Measurements from ENCODE around the gene AFAP1L1.
"Not testable (repeated sequence)": the region's sequence is repeated elsewhere in the genome, so short reads cannot be mapped to it uniquely, and the experiment has no call there.

AFAP1L1 gene

DNA sequence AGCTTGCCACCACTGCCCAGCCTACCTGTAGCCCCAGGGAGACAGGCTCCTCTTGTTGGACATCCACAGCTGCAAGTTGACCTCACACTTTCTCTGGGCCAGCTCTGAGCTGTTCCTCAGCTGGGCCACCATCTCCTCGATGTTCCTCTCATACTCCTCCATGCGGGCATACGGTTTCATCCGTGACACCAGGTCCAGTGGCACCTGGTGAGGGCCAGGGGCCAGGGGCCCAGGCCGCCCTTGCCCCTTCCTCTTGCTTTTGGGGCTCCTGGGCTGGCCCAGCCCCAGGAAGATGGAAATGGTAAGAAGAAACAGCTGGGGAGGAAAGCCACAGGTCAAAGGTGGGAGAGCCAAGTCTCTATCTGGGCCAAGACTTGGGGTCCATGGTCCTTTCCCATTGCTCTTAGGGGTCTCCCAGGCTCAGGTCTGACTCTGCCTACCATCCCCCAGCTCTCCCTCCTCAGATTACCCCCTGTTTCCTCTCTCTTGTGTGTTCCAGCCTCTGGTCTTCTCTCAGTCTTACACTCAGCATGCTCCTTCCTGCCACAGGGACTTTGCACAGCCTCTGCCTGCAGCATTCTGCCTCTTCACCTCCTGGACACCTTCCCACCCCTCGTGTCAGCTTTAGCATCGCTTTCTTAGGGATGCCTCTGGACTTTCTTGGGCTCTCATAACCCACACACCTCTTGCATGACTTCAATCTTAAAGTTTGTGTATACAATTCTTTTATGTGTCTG, 105.2 kb downstream of the AFAP1L1 start:
- DNase-seq = no peak

GRCh38 chr5:149378241-149378820, 106.7 kb downstream of the AFAP1L1 start:
- no peak for DNase-seq

DNA sequence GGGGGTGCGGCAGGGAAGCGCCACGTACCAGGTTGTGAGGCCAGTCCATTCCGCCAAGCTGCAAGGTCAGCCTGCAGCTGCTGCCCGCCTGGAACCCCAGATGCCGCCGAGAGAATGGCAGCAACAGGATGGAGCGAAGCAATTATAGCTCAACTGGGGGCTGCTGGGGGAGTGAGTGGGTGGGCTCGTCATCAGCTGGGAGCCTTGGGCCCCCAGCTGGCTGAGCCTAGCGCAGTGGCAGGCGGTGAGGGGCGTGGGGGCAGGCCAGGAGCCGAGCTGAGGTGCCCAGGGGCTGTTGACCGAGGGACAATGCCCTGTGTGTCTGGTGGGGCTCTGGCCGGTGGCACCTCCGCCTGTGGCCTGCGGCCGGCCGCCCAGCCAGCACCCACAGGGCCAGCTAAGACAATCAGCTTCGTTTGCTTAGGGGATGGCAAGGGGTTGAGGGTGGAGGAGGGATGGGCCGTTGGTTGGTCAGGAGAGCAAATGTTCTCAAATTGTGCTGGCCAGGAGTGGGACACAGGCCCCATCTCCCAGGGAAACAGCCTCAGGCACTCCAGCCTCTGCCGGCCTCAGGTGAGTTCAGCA, 107.6 kb downstream of the AFAP1L1 start, which contains the start of gene IL17B:
Gene IL17B, minus strand, starts transcription at position 116 of the 585 bp plus-strand sequence. Its CDS starts 67 bp downstream, at position 49.
- DNase-seq = no peak

GRCh38 chr5:149379818-149380374, 108.2 kb downstream of the AFAP1L1 start:
- no peak for DNase-seq

GRCh38 chr5:149380466-149381121, 108.9 kb downstream of the AFAP1L1 start:
- DNase-seq = no peak

DNA sequence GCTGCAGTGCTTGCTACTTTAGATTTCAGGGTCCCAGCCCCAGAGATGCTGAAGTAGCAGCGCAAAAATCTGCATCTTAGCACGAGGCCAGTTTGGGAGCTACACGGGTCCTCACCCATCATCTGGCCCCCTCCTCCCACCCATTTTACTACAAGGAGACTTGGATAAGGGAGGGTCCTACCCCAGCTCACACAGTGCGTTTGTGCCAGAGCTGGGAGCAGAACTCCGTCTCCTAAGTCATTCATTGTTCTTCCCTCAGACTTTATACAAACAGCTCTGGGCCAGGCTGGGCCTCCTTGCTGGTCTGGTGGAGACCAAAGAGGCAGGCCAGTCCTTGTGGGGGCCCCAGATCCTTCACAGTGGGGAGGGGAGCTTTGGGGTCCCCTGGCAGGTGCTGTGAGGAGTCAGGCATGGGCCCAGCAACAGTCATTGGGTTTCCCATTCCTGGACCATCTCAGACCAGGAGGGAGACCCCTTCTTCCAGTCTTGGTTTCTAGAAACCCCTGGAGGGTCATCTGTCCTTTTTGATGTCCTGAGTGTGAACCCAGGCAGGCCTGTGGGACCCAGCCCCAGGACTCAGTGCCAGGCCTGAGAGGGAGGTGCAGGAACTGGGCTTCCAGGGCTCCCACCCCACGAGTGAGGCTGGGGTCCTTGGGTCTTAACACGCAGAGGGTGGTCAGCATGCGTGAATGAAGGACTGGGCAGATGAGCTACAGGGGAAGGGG, 109.8 kb downstream of the AFAP1L1 start:
- no peak for DNase-seq

GRCh38 chr5:149381986-149382338, 110.3 kb downstream of the AFAP1L1 start:
- peak; percentile 73 for DNase-seq

- no peak for DNase-seq
Measured at GRCh38 chr5:149382517-149383220, 111.0 kb downstream of the AFAP1L1 start.

DNA sequence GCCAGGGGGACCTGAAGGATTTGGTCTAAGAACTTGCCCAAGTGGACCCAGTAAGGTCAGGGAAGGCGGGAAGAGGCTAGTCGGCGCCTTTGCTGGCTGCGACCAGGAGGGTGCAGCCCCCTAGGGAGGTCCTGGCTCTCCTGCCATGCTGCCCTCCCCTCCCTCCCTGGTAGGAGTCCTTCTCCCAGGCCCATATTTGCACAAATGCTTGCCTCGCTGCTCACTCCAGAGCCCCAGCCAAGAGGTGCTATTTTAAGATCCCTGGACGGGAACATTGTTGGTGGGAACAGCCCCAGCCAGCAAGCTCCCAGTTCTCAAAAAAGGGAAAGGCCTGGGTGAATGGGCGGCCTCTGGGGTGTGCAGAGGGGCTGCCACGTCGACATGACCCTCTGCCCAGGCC, 111.7 kb downstream of the AFAP1L1 start:
- peak; percentile 15 for DNase-seq

- DNase-seq = no peak
Measured at GRCh38 chr5:149386166-149386565, 114.5 kb downstream of the AFAP1L1 start.

DNA sequence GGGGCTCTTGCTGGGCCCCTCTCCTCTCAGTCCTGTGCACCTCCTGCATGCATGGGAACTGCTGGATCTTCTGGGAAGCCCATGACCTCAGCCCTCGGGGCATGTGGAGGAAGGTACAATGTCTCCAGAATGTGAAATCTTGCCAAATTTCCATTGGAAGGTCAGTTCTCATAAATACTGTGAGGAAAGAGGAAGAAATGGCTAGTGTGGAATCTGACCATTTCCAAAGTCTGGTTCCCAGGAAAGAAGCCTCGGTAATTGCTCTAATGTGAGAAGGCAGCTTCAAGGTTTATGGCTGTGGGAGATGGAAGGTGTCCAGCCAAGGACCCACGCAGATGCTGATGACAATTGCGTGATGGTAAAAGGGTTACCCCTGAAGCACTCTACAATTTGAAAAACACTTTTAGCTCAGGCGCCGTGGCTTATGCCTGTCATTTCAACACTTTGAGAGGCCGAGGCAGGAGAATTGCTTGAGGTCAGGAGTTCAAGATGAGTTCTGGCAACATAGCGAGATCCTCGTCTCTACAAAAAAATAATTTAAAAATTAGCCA, 115.5 kb downstream of the AFAP1L1 start:
- DNase-seq = peak; percentile 69

DNA sequence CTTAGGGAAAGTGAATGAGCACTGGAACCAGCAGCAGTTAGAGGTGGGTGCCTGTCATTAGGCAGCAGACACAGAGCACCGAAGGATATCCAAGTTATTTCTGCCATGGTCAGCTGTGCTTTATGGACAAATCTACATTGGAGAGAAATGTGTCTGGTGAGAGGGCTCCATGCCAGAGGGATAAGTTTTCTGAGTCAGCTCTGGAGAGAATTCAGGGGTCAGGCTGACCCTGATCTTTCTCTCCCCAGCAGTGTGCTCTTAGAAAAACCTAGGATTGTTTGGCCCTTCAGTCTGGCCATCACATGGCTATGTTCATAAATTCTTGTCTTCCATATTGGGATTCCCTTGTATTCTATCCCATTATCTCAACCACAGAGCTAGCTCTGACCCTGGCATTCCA, 116.3 kb downstream of the AFAP1L1 start:
- peak; percentile 58 for DNase-seq

GRCh38 chr5:149388498-149389190, 117.0 kb downstream of the AFAP1L1 start:
- peak; percentile 6 for DNase-seq

DNA sequence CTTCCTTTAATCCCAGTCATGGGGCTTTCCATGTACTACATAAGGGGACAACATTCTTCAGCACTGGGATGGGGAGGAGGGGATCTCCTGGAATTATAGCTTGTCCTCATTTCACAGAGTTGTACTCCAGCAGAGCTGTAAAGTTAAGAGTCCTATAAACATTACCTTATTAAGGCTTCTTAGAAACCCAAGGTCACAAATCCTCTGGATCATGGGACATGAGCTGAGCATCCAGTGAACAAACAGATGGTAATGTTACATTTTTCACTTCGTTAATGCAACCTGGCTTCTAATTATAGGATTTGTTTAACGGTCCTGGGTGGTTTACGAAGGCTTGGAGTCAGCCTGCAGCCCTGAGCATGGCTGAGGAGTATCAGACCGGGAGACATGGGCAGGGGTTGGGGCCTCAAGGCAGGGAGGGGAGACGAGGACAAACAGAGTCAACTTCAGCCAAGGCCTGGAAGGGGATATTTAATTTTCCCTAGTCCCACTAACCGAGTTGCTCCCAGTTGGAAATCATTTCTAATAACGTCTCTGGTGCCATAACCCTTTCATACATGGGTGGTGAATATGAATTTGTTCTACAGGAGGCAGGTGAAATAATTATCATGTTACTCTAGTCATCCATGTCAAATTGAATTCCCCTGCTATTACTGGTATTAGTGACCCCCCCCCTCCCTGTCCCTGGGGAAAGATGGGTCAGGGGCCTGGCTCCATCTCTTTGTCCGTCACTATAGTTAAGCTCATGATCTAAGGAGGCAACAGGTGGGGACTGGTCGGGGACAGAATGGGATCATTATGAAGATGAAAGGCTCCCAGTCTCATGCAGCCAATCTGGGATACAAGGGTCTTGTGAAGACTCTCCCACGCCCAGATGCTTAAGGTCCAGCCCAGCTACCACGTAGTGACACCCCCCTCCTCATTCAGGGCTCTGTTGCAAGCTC, 118.2 kb downstream of the AFAP1L1 start:
- no peak for DNase-seq

GRCh38 chr5:149391076-149391475, 119.4 kb downstream of the AFAP1L1 start:
- not testable (repeated sequence) for DNase-seq

All from fibroblast of skin of right biceps (primary cell).